Mesenchymal stem cell (in vitro differentiated cells and primary cell): ENCODE data around the gene NUP98.

Experiments used
- DNase-seq: peaks from one replicate; pipeline ENCODE4 v3.0.0-alpha.2; 2013
- H2AFZ ChIP-seq: one replicate; pipeline ENCODE4 v1.6.1; 2013; ENCODE audit warnings: low read depth, mild to moderate bottlenecking, control low read depth, inconsistent platforms, low read length, moderate library complexity
- H2AK5ac ChIP-seq: 2 replicates; pipeline ENCODE4 v1.6.1; 2013; ENCODE audit warnings: low read length, moderate library complexity, mild to moderate bottlenecking, inconsistent platforms; ENCODE audit not compliant: severe bottlenecking
- H2BK120ac ChIP-seq: one replicate; pipeline ENCODE4 v1.6.1; 2013; ENCODE audit warnings: low read depth, mild to moderate bottlenecking, inconsistent platforms, low read length, moderate library complexity
- H2BK12ac ChIP-seq, 2 experiments: one replicate each; pipeline ENCODE4 v1.6.1; 2013; ENCODE audit warnings: inconsistent platforms in 2 of 2, low read length in 2 of 2, mild to moderate bottlenecking in 2 of 2, moderate library complexity in 2 of 2, control low read depth in 1 of 2
- H2BK15ac ChIP-seq: one replicate; pipeline ENCODE4 v1.6.1; 2013; ENCODE audit warnings: mild to moderate bottlenecking, low read depth, inconsistent platforms; ENCODE audit not compliant: poor library complexity, severe bottlenecking
- H2BK5ac ChIP-seq: 2 replicates; pipeline ENCODE4 v1.6.1; 2013; ENCODE audit warnings: low read depth, mild to moderate bottlenecking, low read length, control low read depth, inconsistent platforms; ENCODE audit not compliant: poor library complexity, severe bottlenecking
- H3K14ac ChIP-seq, 2 experiments: one replicate each; pipeline ENCODE4 v1.6.1; 2013; ENCODE audit warnings: inconsistent platforms in 2 of 2, low read length in 2 of 2, control low read depth in 1 of 2, mild to moderate bottlenecking in 1 of 2, moderate library complexity in 1 of 2
- H3K18ac ChIP-seq, 2 experiments: one replicate each; pipeline ENCODE4 v1.6.1; 2013; ENCODE audit warnings: inconsistent platforms in 2 of 2, low read length in 2 of 2, control low read depth in 1 of 2, low read depth in 1 of 2, mild to moderate bottlenecking in 1 of 2
- H3K23ac ChIP-seq, 2 experiments: one replicate each; pipeline ENCODE4 v1.6.1; 2013; ENCODE audit warnings: inconsistent platforms in 2 of 2, low read length in 2 of 2, mild to moderate bottlenecking in 2 of 2, moderate library complexity in 2 of 2, control low read depth in 1 of 2
- H3K27ac ChIP-seq: 2 replicates; pipeline ENCODE4 v1.5.1; 2013; ENCODE audit warnings: mild to moderate bottlenecking, moderate library complexity, low read length, control low read depth, inconsistent platforms; ENCODE audit not compliant: poor library complexity, severe bottlenecking
- H3K27me3 ChIP-seq, 2 experiments: 2 replicates each; pipeline versions ENCODE4 v1.6.1 to v1.7.0; 2013; ENCODE audit warnings: low read length in 2 of 2, mild to moderate bottlenecking in 2 of 2, moderate library complexity in 2 of 2, control low read depth in 1 of 2, inconsistent platforms in 1 of 2; ENCODE audit not compliant: control insufficient read depth in 1 of 2, insufficient read depth in 1 of 2
- H3K36me3 ChIP-seq, 2 experiments: 2 replicates each; pipeline versions ENCODE4 v1.6.1 to v1.7.0; 2013; ENCODE audit warnings: low read length in 2 of 2, control low read depth in 1 of 2, inconsistent platforms in 1 of 2, low read depth in 1 of 2, mild to moderate bottlenecking in 1 of 2; ENCODE audit not compliant: insufficient read depth in 2 of 2, control insufficient read depth in 1 of 2
- H3K4ac ChIP-seq, 2 experiments: one replicate each; pipeline ENCODE4 v1.6.1; 2013; ENCODE audit warnings: inconsistent platforms in 2 of 2, low read length in 2 of 2, mild to moderate bottlenecking in 2 of 2, moderate library complexity in 2 of 2, control low read depth in 1 of 2, low read depth in 1 of 2
- H3K4me1 ChIP-seq: 2 replicates; pipeline ENCODE4 v1.6.1; 2013; ENCODE audit warnings: low read depth, low read length, control low read depth; ENCODE audit not compliant: control insufficient read depth, insufficient read depth
- H3K4me2 ChIP-seq: 2 replicates; pipeline ENCODE4 v1.6.1; 2013; ENCODE audit warnings: low read length, mild to moderate bottlenecking, inconsistent platforms; ENCODE audit not compliant: poor library complexity, severe bottlenecking
- H3K4me3 ChIP-seq, 2 experiments: 2 replicates each; pipeline versions ENCODE4 v1.5.1 to v1.7.0; 2013; ENCODE audit warnings: low read length in 2 of 2, mild to moderate bottlenecking in 2 of 2, control low read depth in 1 of 2, low read depth in 1 of 2; ENCODE audit not compliant: insufficient read depth in 1 of 2
- H3K79me1 ChIP-seq: replicated peaks from 2 replicates; pipeline ENCODE4 v1.6.1; 2013; ENCODE audit warnings: mild to moderate bottlenecking, control low read depth, low read length, inconsistent platforms; ENCODE audit not compliant: poor library complexity, severe bottlenecking
- H3K9ac ChIP-seq: 2 replicates; pipeline ENCODE4 v1.7.0; 2013; ENCODE audit warnings: mild to moderate bottlenecking, low read length, moderate library complexity
- H3K9me3 ChIP-seq: 2 replicates; pipeline ENCODE4 v1.7.0; 2013; ENCODE audit warnings: mild to moderate bottlenecking, low read length; ENCODE audit not compliant: control insufficient read depth
- H4K8ac ChIP-seq: one replicate; pipeline ENCODE4 v1.6.1; 2013; ENCODE audit warnings: inconsistent platforms, mild to moderate bottlenecking, low read length, moderate library complexity
- H4K91ac ChIP-seq: one replicate; pipeline ENCODE4 v1.6.1; 2013; ENCODE audit warnings: mild to moderate bottlenecking, low read length, inconsistent platforms
- WGBS: methylation state at CpG from one replicate; pipeline ENCODE4 v1.1.7; 2013; ENCODE audit warnings: mixed read lengths; 5-methylcytosine and 5-hydroxymethylcytosine counted together

NUP98 gene

GRCh38 chr11:3669128-3669527, 128.2 kb downstream of the NUP98 start:
- WGBS: 96% methylated on average over 6 of the region's 7 CpGs
- Histone ChIP-seq H2BK120ac (no peak overlapping the region), H3K4me3 (no peak overlapping the region)

GRCh38 chr11:3667149-3668035, 130.0 kb downstream of the NUP98 start:
- no peak overlapping the region for H3K9ac ChIP-seq
- peaks cover 3% of the 10 kb centered on the region for H3K4me1 ChIP-seq
- no peak overlapping the region for H2AK5ac ChIP-seq
- H2BK120ac ChIP-seq: no peak overlapping the region
- no peak overlapping the region for H3K14ac ChIP-seq
- no peak overlapping the region for H4K8ac ChIP-seq
- no peak overlapping the region for H4K91ac ChIP-seq
- DNase-seq: no peak
- H3K23ac ChIP-seq: no peak overlapping the region
- WGBS: 98% methylated on average over 89 of the region's 89 CpGs
- H3K27me3 ChIP-seq: no peaks in the 10 kb centered on the region
- H2BK5ac ChIP-seq: no peak overlapping the region
- H3K9me3 ChIP-seq: no peaks in the 10 kb centered on the region
- H3K4me3 ChIP-seq: peak overlapping the region in 1 of 2 experiments; percentile 42
- H3K27ac ChIP-seq: no peak overlapping the region
- H3K18ac ChIP-seq: no peak overlapping the region
- H2AFZ ChIP-seq: no peak overlapping the region
- peaks cover 10% of the 10 kb centered on the region for H3K79me1 ChIP-seq
- H3K4ac ChIP-seq: no peak overlapping the region
- peaks cover 76 to 79% of the 10 kb centered on the region in 2 experiments for H3K36me3 ChIP-seq
- H2BK12ac ChIP-seq: no peak overlapping the region
- H2BK15ac ChIP-seq: no peak overlapping the region
- H3K4me2 ChIP-seq: no peak overlapping the region

More at GRCh38 chr11:3669128-3669527, 128.2 kb downstream of the NUP98 start:
- Histone ChIP-seq H2AK5ac (no peak overlapping the region), H3K4me2 (no peak overlapping the region), H2AFZ (no peak overlapping the region), H2BK15ac (no peak overlapping the region), H3K79me1 (peaks cover 10% of the 10 kb centered on the region), H3K27ac (no peak overlapping the region), H3K23ac (no peak overlapping the region), H4K91ac (no peak overlapping the region), H3K18ac (no peak overlapping the region), H3K9ac (no peak overlapping the region), H3K4me1 (peaks cover 3% of the 10 kb centered on the region), H3K14ac (no peak overlapping the region), H3K36me3 (peaks cover 80 to 92% of the 10 kb centered on the region in 2 experiments), H2BK5ac (no peak overlapping the region), H3K4ac (no peak overlapping the region), H3K27me3 (no peaks in the 10 kb centered on the region), H3K9me3 (no peaks in the 10 kb centered on the region), H2BK12ac (no peak overlapping the region), H4K8ac (no peak overlapping the region)
- DNase-seq: no peak

GRCh38 chr11:3666023-3666530, 131.3 kb downstream of the NUP98 start:
- no peak for DNase-seq
- no peak overlapping the region for H2AK5ac ChIP-seq
- no peak overlapping the region for H3K23ac ChIP-seq

GRCh38 chr11:3665336-3666022, 131.9 kb downstream of the NUP98 start:
- 98% methylated on average over 6 of the region's 6 CpGs for WGBS
- H3K27me3 ChIP-seq: no peaks in the 10 kb centered on the region
- H3K4me1 ChIP-seq: peaks cover 3% of the 10 kb centered on the region
- H3K4me3 ChIP-seq: no peak overlapping the region
- no peak overlapping the region for H3K9ac ChIP-seq
- no peak overlapping the region for H3K18ac ChIP-seq
- no peak overlapping the region for H2BK12ac ChIP-seq
- no peak overlapping the region for H2BK120ac ChIP-seq
- no peak overlapping the region for H3K23ac ChIP-seq
- H3K27ac ChIP-seq: no peak overlapping the region
- H3K36me3 ChIP-seq: peaks cover 60 to 61% of the 10 kb centered on the region in 2 experiments
- no peak overlapping the region for H2BK5ac ChIP-seq
- H3K4ac ChIP-seq: no peak overlapping the region
- H3K9me3 ChIP-seq: no peaks in the 10 kb centered on the region
- peak overlapping the region; percentile 11 for H4K91ac ChIP-seq
- H2AK5ac ChIP-seq: no peak overlapping the region
- H3K14ac ChIP-seq: no peak overlapping the region
- H2AFZ ChIP-seq: no peak overlapping the region
- no peak overlapping the region for H2BK15ac ChIP-seq
- no peak overlapping the region for H4K8ac ChIP-seq
- no peaks in the 10 kb centered on the region for H3K79me1 ChIP-seq
- no peak for DNase-seq
- H3K4me2 ChIP-seq: no peak overlapping the region

More at GRCh38 chr11:3666023-3666530, 131.3 kb downstream of the NUP98 start:
- H3K9me3 ChIP-seq: no peaks in the 10 kb centered on the region
- H3K27me3 ChIP-seq: no peaks in the 10 kb centered on the region
- H3K36me3 ChIP-seq: peaks cover 66 to 67% of the 10 kb centered on the region in 2 experiments
- H3K27ac ChIP-seq: no peak overlapping the region
- H2BK15ac ChIP-seq: no peak overlapping the region
- no peak overlapping the region for H3K18ac ChIP-seq
- WGBS: 97% methylated on average over 17 of the region's 17 CpGs
- H3K4me2 ChIP-seq: no peak overlapping the region
- no peak overlapping the region for H3K14ac ChIP-seq
- H2BK5ac ChIP-seq: no peak overlapping the region
- no peak overlapping the region for H4K8ac ChIP-seq
- H3K4me3 ChIP-seq: no peak overlapping the region
- H4K91ac ChIP-seq: peak overlapping the region; percentile 11
- H3K9ac ChIP-seq: no peak overlapping the region
- H3K4me1 ChIP-seq: peaks cover 3% of the 10 kb centered on the region
- H2BK12ac ChIP-seq: no peak overlapping the region
- no peak overlapping the region for H2BK120ac ChIP-seq
- H3K79me1 ChIP-seq: peaks cover under 1% of the 10 kb centered on the region
- no peak overlapping the region for H3K4ac ChIP-seq
- no peak overlapping the region for H2AFZ ChIP-seq
